ENCODE results near the gene JAK3.

Gene JAK3

DNA sequence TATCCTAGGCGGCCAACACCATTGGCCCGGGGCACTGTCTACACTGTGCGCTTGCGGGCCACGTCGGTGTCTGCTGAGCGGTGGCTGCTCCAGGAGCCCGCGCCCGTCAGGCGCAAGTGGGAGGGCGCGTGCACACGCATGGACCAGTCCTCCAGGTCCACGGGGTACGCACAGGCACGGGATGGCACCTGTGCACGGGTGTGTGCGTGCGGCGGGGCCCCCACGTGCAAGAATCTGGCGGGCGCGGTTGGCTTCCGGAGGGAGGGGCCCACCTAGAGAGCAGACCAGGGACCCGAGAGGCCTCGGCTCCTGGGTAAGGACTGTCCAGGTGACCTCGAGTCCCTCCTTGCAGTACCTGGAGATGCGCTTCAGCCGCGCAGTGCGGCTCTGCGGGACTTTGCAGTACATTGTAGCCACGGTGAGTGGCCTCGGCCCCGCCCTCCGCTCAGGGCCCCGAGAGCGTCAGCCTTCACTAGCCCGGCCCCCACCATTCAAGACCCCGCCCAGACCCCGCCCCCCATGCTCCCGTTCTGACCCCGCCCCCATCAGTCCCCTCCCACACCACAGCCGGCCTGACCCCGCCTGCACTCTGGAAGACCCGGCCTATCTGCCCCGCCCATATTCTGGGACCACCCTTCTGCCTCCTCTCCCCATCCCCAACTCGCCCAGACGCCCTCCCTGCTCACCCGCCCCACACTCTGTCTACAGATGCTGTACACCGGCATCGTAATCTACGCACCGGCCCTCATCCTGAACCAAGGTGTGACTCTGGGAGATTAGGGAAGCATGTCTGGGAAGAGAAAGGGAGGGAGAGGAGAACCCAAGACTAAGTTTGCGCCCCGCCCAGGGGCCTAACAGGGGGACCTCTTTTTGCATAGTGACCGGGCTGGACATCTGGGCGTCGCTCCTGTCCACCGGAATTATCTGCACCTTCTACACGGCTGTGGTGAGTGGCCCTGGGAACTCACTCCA, 26.3 kb upstream of the JAK3 start:
- no peaks in the 10 kb centered on the region for H3K36me3 ChIP-seq (ENCODE audit: control insufficient read depth, insufficient read depth, low read length)
- peaks cover 24% of the 10 kb centered on the region for H3K4me1 ChIP-seq (ENCODE audit: control insufficient read depth, insufficient read depth, low read length)
- no peak overlapping the region for H3K9ac ChIP-seq (ENCODE audit: low read length)
- H3K27me3 ChIP-seq (ENCODE audit: control insufficient read depth, insufficient read depth, low read length): peaks cover 44% of the 10 kb centered on the region
- H3K9me3 ChIP-seq (ENCODE audit: control insufficient read depth, low read length): no peaks in the 10 kb centered on the region
- H3K4me3 ChIP-seq (ENCODE audit: low read length): no peak overlapping the region

GRCh38 chr19:17872251-17873001, 24.6 kb upstream of the JAK3 start:
- no peaks in the 10 kb centered on the region for H3K9me3 ChIP-seq (ENCODE audit: control insufficient read depth, low read length)
- H3K4me3 ChIP-seq (ENCODE audit: low read length): no peak overlapping the region
- peaks cover 26% of the 10 kb centered on the region for H3K4me1 ChIP-seq (ENCODE audit: control insufficient read depth, insufficient read depth, low read length)
- peak overlapping the region; percentile 28 for H3K9ac ChIP-seq (ENCODE audit: low read length)
- peaks cover 44% of the 10 kb centered on the region for H3K27me3 ChIP-seq (ENCODE audit: control insufficient read depth, insufficient read depth, low read length)
- H3K36me3 ChIP-seq (ENCODE audit: control insufficient read depth, insufficient read depth, low read length): no peaks in the 10 kb centered on the region

DNA sequence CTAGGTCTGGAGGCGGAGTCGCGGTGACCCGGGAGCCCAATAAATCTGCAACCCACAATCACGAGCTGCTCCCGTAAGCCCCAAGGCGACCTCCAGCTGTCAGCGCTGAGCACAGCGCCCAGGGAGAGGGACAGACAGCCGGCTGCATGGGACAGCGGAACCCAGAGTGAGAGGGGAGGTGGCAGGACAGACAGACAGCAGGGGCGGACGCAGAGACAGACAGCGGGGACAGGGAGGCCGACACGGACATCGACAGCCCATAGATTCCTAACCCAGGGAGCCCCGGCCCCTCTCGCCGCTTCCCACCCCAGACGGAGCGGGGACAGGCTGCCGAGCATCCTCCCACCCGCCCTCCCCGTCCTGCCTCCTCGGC, 24.1 kb upstream of the JAK3 start, which contains the start of gene SLC5A5:
Gene SLC5A5 (plus strand): TSS at position 68 of the 373 bp plus-strand sequence. CDS start 375 bp downstream, outside the sequence.
- Histone ChIP-seq H3K27me3 (ENCODE audit: control insufficient read depth, insufficient read depth, low read length) (peaks cover 44% of the 10 kb centered on the region), H3K4me3 (ENCODE audit: low read length) (peak within 1 kb of the TSS; percentile 1), H3K9me3 (ENCODE audit: control insufficient read depth, low read length) (no peaks in the 10 kb centered on the region), H3K4me1 (ENCODE audit: control insufficient read depth, insufficient read depth, low read length) (peaks cover 31% of the 10 kb centered on the region), H3K36me3 (ENCODE audit: control insufficient read depth, insufficient read depth, low read length) (no peaks in the 10 kb centered on the region), H3K9ac (ENCODE audit: low read length) (peak within 1 kb of the TSS; percentile 28)

DNA sequence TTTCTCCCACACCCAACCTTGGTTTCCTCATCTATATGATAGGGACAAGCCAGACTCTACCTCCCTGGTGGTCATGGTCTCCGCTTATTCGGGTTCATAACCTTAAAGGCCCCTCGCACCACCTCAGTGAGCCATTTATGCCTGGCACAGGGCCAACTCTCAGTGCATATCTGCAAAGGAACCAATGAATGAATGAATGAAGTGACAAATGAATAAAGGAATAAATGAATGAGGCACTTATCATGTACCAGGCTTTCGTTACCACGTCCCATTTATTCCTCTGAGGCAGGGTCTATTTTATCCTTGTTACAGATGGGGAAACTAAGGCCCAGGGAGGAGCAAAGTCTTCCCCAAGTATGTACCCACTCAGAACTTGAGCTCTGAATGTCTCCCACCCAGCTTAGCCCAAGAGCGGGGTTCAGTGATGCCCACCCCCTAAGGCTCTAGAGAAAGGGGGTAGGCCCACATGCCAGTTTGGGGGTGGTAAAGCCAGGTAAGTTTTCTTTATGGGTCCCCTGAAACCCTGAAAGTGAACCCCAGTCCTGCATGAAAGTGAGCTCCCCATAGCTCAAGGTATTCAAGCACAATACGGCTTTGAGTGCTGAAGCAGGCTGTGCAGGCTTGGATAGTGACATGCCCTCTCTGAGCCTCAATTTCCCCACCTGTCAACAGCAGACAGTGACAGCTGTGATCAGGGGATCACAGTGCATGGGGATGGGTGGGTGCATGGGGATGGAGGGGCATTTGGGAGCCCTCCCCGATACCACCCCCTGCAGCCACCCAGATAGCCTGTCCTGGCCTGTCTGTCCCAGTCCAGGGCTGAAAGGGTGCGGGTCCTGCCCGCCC, 23.5 kb upstream of the JAK3 start:
- Histone ChIP-seq H3K4me1 (ENCODE audit: control insufficient read depth, insufficient read depth, low read length) (peaks cover 37% of the 10 kb centered on the region), H3K9ac (ENCODE audit: low read length) (peak overlapping the region; percentile 15), H3K36me3 (ENCODE audit: control insufficient read depth, insufficient read depth, low read length) (no peaks in the 10 kb centered on the region), H3K4me3 (ENCODE audit: low read length) (peak overlapping the region; percentile 1), H3K27me3 (ENCODE audit: control insufficient read depth, insufficient read depth, low read length) (peaks cover 44% of the 10 kb centered on the region), H3K9me3 (ENCODE audit: control insufficient read depth, low read length) (no peaks in the 10 kb centered on the region)

DNA sequence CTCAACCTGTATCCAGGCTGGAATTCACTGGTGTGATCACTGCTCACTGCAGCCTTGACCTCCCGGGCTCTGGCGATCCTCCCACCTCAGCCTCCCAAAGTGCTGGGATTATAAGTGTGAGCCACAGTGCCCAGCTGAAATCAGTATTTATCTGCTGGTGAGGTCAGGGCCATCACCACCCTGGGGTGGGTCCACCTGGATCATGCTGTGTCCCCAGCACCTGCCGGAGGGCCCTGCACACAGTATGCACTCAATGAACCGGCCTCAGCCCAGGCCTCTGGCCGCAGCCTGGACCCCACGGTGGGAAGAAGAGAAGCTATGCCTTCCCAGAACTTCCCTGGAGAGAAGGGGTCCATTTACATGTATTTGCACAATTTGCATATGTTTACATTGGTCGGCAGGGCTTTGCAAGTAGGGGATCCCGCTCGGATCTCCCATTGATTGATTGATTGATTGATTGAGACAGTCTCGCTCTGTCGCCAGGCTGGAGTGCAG, 21.4 kb upstream of the JAK3 start:
- Histone ChIP-seq H3K36me3 (ENCODE audit: control insufficient read depth, insufficient read depth, low read length) (peaks cover under 1% of the 10 kb centered on the region), H3K27me3 (ENCODE audit: control insufficient read depth, insufficient read depth, low read length) (peaks cover 38% of the 10 kb centered on the region), H3K4me3 (ENCODE audit: low read length) (no peak overlapping the region), H3K9me3 (ENCODE audit: control insufficient read depth, low read length) (no peaks in the 10 kb centered on the region), H3K9ac (ENCODE audit: low read length) (no peak overlapping the region), H3K4me1 (ENCODE audit: control insufficient read depth, insufficient read depth, low read length) (peaks cover 58% of the 10 kb centered on the region)

DNA sequence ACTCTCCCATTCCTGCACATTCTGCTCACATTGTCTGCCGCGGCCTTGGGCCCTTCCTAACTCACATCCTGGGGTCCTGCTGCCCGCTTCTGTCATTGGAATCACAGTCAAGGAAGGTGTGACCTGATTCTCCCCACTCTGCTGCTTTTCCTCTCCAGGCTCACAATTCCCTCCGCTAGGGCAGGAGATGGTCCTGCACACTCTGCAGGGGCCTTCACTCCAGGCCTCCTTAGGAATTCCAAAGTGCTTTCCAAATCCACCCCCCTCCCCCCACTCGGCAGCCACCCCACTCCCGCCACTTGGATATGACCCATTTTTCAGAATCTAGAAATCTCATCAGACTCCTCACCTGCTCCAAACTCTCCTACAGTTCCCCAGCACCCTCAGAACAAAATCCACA, 20.9 kb upstream of the JAK3 start:
- H3K27me3 ChIP-seq (ENCODE audit: control insufficient read depth, insufficient read depth, low read length): peaks cover 35% of the 10 kb centered on the region
- H3K4me1 ChIP-seq (ENCODE audit: control insufficient read depth, insufficient read depth, low read length): peaks cover 60% of the 10 kb centered on the region
- H3K4me3 ChIP-seq (ENCODE audit: low read length): no peak overlapping the region
- no peaks in the 10 kb centered on the region for H3K9me3 ChIP-seq (ENCODE audit: control insufficient read depth, low read length)
- peaks cover 6% of the 10 kb centered on the region for H3K36me3 ChIP-seq (ENCODE audit: control insufficient read depth, insufficient read depth, low read length)
- H3K9ac ChIP-seq (ENCODE audit: low read length): no peak overlapping the region

- no peak overlapping the region for H3K4me3 ChIP-seq (ENCODE audit: low read length)
- H3K4me1 ChIP-seq (ENCODE audit: control insufficient read depth, insufficient read depth, low read length): peaks cover 75% of the 10 kb centered on the region
- peaks cover 21% of the 10 kb centered on the region for H3K27me3 ChIP-seq (ENCODE audit: control insufficient read depth, insufficient read depth, low read length)
- no peaks in the 10 kb centered on the region for H3K9me3 ChIP-seq (ENCODE audit: control insufficient read depth, low read length)
- H3K9ac ChIP-seq (ENCODE audit: low read length): peak overlapping the region; percentile 27
- H3K36me3 ChIP-seq (ENCODE audit: control insufficient read depth, insufficient read depth, low read length): peaks cover 15% of the 10 kb centered on the region
Observed at GRCh38 chr19:17866964-17867486, 19.2 kb upstream of the JAK3 start.

DNA sequence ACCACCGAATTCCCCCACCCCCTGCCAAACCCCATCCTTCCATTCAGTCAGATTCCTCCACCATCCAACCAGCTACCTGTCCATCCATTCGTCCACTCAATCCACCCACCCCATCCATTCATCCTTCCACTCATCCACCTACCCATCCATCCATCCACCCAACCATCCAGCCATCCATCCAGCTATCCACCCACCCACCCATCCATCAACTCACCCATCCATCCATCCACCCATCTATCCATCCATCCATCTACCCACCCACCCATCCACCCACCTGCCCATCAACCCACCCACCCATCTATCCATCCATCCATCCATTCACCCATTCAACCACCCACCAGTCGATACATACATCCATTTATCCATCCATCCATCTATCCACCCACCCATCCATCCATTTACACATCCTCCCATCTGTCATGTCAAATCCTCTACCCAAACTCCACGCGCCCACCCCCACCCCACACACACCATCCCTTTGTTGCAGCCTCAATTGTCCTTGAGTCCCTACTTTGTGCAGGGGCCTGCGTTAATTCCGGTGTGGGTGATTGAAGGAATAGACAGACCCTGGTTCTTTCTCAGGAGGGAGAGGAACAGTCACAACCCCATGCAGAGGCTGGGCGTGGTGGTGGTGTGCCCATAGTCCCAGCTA, 18.7 kb upstream of the JAK3 start:
- Histone ChIP-seq H3K4me3 (ENCODE audit: low read length) (no peak overlapping the region), H3K9me3 (ENCODE audit: control insufficient read depth, low read length) (no peaks in the 10 kb centered on the region), H3K36me3 (ENCODE audit: control insufficient read depth, insufficient read depth, low read length) (peaks cover 21% of the 10 kb centered on the region), H3K4me1 (ENCODE audit: control insufficient read depth, insufficient read depth, low read length) (peaks cover 78% of the 10 kb centered on the region), H3K27me3 (ENCODE audit: control insufficient read depth, insufficient read depth, low read length) (peaks cover 16% of the 10 kb centered on the region), H3K9ac (ENCODE audit: low read length) (peak overlapping the region; percentile 47)

DNA sequence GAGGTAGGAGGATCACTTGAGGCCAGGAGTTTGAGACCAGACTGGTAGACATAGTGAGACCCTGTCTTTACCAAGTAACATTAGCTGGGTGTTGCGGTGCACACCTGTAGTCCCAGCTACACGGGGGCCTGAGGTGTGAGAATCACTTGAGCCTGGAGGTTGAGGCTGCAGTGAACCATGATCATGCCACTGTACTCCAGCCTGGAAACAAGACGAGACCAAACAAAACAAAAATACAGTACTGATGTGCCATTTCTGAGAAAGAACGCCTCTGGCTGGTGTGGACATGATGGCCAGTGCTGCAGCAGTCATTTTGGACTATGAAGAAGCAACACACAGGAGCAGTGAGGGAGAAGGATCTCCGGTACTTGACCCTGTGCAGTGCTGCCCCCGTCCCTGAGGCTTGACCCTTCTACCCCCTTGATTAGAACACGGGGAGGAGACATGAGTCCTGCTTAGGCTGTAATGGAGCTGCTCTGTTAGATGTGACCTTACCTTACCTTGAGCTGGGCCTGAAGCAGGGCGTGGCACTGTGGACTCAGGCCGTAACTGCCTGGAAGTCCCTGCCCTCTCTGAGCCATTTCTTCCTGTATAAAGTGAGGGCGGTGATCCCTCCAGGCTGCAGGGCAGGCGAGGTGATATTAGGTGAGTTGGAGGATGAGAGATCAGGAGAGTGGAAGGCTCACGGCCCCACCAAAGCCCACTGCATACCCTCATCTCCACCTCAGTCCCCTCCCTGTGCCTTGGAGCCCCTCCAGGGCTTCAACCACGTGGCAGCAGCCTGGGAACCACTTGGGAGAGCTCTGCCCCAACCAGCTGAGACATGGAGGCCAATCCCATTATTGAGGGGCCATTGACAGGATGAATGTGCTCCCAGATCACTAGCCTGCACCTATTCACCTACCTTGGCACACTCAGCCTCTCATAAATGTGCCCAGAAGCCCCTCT, 17.9 kb upstream of the JAK3 start:
- peaks cover 78% of the 10 kb centered on the region for H3K4me1 ChIP-seq (ENCODE audit: control insufficient read depth, insufficient read depth, low read length)
- no peaks in the 10 kb centered on the region for H3K9me3 ChIP-seq (ENCODE audit: control insufficient read depth, low read length)
- H3K4me3 ChIP-seq (ENCODE audit: low read length): no peak overlapping the region
- H3K27me3 ChIP-seq (ENCODE audit: control insufficient read depth, insufficient read depth, low read length): peaks cover 8% of the 10 kb centered on the region
- peaks cover 23% of the 10 kb centered on the region for H3K36me3 ChIP-seq (ENCODE audit: control insufficient read depth, insufficient read depth, low read length)
- H3K9ac ChIP-seq (ENCODE audit: low read length): peak overlapping the region; percentile 47

DNA sequence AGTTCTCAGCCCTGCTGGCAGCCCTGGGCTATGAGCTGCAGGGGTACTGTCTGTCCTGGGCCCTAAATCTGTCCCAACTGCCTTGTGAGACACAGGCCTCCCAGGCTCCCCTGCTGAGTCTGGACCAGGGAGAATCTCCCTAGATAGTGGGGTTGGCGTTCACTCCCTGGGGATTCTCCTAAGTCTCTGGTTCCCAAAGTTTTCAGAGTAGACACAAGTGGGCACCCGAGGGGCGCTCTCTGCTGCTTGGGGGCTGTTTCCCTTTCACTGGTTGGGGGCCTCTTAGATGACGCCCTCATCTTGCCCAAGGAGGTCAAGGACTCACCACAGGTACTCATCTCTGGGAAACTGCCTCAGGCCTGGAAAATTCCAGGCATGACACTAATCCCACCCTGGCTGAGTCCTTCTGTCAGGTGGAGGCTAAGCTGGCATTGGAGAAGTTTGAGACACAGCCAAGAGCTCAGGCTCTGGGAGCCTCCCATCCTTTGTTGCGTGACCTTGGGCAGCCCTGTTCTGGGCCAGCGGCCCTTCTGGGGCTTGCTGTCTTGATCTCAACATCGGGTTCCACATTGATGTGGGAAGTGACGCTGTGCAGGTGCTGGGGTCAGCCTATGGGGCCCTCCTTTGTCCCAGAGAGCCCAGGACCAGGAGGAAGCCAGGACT, 15.9 kb upstream of the JAK3 start:
- Histone ChIP-seq H3K4me3 (ENCODE audit: low read length) (no peak overlapping the region), H3K4me1 (ENCODE audit: control insufficient read depth, insufficient read depth, low read length) (peaks cover 70% of the 10 kb centered on the region), H3K9me3 (ENCODE audit: control insufficient read depth, low read length) (no peaks in the 10 kb centered on the region), H3K27me3 (ENCODE audit: control insufficient read depth, insufficient read depth, low read length) (no peaks in the 10 kb centered on the region), H3K36me3 (ENCODE audit: control insufficient read depth, insufficient read depth, low read length) (peaks cover 23% of the 10 kb centered on the region), H3K9ac (ENCODE audit: low read length) (peak overlapping the region; percentile 57)
